NCI-H128 (cell line): Measurements from ENCODE around the gene BCR.

Experiments
- DNase-seq: peaks from one replicate; lab custom pipeline; 2025; ENCODE audit not compliant: unreplicated experiment; lab: John Stamatoyannopoulos, UW

The BCR gene

DNA sequence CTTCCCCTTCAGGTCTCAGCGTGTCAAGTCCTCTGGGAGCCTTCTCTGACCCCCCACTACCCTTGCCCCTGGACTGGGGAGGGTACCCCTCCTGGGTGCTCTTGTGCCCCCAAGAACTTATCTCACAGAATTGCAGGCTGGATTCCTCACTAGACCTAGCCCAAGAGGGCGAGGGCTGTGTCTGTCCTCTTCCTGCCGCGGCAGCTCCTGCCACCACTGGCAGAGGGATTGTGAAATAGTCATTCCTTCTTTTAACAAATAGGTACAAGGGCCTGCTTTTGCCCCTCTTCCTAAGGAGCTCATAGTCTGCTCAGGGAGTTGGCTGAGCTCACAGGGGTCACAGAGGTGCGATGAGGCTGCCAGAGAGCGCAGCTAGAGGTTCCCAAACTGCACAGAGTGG, 29.5 kb upstream of the BCR start:
- DNase-seq: no peak

DNA sequence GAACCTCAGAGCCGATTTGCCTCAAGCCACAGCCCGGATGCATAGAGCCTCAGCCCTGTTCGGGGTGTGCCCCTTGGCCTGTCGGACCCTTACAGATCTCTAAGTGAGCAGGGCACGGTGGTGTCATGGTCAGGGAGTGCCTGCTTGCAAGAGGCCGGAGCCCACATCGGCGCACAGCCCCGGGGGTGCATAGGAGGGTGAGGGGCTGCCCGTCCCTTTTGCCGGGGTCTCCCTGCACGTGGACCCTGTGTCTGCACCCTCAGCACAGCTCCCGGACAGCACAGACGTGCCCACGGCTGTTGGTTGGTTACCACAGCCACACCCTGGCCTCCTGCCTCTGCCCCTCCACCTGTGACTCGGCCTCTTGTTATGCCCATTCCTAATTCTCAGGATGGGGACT, 28.5 kb upstream of the BCR start:
- no peak for DNase-seq

DNA sequence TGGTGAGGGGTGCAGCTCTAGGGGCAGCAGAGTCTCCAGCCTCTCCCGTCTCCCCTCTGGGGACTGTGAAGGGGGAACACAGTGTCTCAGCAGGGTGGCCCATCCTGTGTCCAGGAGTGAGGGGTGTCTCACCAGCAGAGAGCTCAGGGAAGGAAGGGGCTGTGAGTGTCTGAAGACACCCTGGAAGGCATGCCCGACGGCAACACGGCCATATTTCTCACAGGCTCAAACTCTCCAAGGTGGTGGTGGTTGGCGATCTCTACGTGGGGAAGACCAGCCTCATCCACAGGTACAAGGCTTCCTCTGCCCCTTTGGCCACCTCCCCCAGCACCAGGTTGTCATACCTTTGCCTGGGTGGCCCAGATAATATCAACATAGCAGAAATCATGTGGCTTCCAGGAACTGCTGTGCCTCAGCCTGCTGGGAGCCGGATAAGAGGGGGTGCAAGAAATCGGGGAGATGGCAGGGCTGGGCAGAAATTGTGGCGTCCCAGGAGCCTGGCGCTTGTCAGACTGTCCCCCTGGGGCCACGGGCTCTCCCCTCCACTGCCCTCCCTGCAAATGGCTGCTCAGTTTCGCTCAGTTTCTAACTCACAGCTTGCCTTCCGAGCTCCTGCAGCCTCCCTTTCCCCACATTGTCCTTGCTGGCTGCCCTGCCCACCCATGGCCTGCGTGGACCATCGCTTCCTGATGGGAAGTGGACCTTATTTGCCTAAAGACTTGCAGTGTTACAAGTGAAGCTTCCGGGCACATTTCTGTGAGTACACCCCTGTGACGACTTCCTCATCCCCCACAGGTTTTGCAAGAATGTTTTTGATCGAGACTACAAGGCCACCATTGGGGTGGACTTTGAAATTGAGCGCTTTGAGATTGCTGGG, 27.8 kb upstream of the BCR start:
- DNase-seq: no peak

DNA sequence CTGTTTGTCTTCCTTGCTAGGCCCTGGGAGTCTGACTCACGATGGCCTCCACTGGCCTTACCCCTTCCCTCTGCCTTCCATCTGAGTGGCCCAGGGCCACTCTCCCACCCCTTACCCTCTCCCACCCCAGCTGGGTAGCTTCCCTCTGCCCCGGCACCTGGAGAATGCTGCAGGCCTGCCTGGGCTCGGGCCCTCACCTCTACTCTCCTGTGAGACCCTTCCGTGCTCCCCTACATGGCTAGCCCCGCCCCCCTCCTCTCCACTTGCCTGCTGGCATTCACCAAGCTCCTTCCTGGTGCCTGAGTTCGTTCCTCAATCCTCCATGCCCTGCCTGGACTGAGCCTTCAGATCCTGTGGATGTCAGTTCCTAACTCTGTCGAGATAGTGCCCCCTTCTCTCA, 26.3 kb upstream of the BCR start:
- no peak for DNase-seq

DNA sequence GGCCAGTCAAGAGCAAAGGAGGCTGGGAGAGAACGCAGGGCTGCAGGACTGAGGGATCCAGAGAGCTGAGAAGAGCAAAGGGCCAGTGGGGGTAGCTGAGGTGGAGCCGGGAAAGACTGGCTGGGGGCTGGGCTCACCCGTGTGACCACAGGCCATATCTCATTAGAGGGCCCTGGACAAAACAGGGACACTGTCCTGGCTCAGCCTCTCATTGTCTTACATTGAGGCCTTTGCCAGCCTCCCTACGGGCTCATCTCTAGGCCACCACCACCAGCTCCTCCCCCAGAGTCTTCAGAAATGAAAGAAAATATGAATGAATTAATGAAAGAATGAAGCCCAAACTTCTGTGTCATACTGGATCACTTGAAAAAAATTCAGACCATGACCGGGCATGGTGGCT, 25.8 kb upstream of the BCR start:
- no peak for DNase-seq

DNA sequence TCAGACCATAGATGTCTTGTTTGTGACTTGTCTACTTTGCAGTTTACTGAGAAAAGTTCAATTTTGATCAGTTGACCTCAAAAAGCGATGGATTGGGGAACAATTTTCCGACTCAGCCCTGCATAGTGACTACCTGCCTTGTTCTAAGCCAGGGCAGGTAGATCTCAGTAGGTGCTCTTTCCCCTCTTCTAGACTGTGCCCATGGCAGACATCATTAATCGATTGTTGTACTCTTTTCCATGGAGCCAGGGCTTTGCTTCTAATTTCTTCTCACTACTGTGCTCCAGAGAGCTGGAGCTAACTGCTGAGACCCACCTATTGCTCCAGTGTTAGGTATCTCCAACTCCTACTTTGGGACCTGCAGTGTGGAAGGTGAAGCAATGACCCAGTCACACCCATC, 25.2 kb upstream of the BCR start:
- DNase-seq: no peak

DNA sequence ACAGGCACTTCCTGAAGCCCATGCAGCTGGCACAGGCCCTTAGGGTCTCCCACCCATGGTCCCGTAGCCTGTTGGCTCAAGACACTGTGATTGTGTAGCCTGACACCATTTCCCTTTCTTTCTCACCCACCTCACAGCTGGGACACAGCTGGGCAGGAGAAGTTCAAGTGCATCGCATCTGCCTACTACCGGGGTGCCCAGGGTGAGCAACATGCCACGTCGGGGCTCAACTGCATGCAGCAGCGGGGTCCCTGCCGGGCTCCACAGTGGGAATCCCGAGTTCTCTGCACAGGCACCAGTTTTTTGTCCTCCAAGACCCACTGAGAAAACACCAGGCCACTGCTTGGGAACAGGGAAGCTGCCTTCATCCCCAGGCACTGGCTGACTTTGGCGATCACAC, 24.5 kb upstream of the BCR start:
- no peak for DNase-seq

DNA sequence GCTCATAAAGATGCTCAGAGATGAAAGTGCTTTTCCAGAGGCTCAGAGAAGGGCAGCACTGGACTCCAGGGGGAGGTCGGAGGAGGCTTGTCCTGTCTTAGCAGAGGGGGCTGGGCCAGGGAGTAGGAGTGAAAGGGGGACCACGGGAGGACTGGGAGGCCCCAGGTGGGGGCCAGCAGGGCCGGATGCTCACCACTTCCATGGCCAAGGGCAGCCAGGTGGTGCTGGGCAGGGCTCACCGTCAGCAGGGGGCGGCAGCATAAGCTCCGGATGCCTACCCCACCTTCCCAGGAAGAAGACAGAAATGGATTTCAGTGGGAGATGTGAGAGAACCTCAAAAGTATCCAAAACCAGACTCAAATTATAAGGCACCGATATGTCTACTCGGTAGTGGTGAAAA, 24.0 kb upstream of the BCR start:
- DNase-seq: no peak

DNA sequence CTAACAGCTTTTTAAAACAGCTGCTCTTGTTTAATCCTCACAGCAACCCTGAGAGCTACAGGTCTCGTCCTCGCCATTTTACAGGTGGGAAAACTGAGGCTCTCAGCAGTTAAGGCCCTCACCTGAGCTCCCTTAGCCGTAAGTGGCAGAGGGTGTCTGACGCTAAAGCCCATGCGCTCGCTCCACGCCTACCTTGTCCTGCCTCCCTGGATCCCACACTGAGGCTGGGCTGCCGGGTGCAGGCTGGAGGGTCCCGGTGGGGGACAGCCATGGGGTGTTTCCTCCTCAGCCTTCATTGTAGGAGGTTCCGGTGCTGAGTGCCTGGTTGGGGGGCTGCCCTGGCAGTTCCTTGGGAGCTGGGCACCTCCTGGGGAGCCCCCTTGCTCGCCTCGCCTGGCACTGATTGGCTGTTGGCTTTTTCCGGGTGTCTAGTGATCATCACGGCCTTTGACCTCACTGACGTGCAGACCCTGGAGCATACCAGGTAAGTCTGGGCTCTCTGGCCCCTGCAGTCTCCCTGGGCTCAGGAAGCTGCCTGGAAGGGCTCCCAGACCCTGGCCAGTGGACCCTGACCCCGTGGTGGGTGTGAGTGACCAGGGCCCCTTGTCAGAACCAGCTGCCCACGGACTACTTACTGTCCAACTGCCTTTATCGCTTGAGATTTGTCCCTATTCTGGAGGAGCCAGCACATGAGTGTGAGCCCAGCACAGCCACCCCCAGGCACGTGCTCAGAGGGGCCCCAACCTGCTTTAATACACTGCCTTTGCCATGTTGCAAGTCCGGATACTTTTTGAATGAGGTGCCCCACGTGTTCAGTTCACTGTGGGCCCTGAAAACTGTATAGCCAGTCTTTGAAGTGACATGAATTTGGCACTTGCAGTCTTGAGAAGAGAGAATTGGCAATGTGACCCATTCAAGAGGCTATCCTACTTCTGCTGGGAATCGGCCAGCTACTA, 22.5 kb upstream of the BCR start:
- DNase-seq: no peak

DNA sequence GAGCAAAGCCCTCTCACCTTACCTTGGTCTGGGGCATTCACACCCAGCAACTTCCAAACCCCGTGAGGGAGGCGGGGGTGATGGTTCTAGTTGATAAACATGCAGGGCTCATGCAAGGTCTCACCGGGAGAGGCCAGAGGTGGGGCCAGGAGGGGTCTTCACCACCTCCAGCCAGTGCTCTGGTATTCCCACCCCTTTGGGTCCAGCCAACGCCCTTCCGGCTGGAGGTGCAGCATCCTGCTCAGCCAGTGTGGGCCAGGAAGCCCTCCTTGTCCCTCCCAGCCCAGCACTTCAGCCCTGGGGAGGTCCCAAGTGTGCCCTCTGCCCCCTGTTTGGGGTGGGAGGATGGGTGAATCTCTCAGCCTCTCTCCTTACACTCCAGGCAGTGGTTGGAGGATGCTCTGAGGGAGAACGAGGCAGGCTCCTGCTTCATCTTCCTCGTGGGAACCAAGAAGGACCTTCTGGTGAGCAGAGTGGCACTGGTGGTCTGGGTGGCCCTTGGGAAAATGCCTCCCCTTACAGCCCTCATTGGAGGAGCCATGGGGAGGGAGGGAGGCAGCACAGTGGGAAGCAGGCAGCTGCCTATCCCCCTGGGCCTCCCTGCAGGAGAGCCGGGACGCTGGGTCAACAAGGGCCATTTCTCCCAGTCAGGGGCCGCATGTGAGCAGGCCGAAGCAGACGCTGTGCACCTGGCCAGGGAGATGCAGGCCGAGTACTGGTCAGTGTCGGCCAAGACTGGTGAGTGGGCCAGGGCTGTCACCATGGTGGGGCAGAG, 21.6 kb upstream of the BCR start:
- no peak for DNase-seq

DNA sequence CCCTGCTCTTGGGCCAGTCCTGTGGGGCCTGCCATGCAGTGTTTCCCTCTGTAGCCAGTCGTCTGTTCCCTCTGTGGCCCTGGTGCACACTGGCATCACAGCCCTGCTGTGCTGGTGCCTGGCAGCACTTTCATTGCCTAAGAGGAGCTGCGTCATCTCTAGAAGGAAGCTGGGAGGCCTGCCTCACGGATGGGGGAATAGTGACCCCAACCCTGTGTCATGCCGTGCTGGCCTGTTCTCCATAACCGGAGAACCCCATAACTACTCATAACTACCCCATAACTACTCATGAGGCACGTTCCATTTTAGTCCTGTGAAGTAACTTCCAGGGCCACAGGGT, 21.0 kb upstream of the BCR start:
- no peak for DNase-seq

DNA sequence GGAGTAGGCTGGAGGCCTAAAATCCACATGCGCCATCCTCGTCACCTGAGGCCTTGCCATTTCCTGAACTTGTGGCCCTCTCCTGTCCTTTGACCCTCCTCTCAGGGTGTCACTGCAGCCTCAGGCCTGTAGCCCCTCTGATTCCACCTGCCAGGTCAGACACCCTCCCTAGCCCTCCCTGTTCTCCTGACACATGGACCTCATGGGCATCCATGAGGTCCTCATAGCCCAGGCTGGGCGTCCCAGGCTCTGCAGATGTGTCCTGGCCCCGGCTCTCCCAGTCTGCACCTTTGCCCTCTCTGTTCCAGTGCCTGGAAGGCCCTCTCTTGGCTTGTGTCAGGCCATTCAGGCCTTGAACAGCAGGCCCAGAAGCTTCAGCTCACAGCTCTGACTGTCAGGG, 19.3 kb upstream of the BCR start:
- DNase-seq: no peak

DNA sequence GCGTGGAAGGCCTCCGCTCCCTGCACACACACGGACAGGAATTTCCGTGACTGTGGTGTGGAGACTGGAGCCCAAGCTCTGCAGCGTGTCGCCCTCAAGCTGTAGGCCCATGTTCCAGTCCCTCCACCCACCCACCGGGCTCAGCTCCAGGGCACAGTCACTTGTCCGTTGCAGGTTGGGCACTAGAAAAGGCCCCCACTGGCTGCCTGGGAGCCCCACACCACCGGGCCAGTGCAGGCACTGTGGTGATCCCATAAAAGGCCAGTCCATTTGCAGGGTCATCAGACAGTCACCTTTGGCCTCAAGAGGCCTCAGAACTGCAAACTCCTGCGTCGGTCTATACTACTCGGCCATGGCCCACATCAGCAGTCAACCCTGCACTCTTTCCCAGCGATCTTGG, 18.7 kb upstream of the BCR start:
- no peak for DNase-seq

DNA sequence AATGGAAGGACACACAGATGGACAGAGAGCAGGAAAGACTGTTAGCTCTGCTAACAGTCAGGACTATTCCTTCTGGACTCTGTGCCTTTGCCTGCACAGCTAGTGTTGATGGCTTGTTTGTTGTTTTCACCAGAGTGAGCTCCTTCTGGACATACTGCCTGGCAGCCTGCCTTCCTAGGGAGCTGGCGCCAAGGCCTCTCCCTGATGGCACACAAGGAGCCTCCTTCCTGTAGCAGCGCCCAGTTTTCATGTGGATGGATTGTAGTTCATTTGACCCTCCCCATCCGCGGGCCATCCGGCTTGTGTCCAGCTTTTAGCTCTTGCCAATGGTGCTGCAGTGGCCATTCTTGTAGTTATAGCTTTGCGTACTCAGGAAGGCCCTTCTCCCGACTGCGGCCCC, 16.6 kb upstream of the BCR start:
- no peak for DNase-seq

DNA sequence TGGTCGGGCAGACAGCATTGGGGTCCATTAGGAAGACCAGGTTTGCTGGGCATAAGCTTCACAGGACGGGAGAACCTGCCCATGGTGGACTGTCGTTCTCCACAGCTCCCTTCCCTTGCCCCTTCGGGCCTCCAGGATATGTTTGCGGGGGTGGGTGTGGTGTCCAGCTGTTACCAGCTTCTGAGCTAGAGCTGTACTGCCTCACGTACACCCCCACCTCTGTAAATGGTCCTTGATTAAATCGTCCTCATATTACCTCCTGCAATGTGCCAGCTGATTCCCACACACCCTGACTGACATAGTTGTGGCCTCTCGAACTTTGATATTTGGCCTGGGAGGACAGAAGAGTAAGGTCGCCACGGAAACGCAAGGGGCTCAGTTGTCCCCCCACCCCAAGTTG, 16.2 kb upstream of the BCR start:
- no peak for DNase-seq

DNA sequence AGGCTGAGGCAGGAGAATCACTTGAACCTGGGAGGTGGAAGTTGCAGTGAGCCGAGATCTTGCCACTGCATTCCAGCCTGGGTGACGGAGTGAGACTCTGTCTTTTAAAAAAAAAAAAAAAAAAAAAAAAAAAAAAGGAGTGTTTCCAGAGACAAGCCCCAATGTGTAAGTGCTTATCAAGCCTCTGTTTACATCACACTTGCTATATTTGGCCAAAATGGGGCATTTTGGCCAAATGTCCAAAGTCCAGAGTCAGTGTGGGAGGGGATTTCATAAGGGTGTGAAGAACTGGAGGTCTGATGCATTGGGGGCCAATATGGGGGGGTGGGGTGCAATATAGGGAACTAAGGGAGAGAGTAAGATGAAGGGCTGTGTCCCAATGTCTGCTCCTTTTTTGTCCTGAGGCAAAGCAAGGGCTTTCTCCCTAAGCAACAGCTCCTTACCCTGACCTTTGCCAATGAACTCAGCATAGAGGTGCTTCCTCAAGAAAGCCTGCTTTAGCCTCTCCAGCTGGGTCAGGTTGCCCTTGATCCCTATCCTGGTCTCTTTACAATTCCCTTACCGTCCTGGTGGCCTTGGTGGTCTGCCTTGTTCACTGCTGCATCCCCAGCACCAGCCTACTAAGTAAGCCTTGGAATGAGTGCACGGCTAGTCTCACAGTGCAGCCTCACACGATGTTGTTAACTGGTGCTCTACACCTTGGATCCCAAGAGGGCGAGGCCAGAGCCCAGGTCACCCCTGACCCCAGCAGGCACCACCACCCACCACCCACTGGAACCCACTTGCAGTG, 14.1 kb upstream of the BCR start:
- DNase-seq: no peak

DNA sequence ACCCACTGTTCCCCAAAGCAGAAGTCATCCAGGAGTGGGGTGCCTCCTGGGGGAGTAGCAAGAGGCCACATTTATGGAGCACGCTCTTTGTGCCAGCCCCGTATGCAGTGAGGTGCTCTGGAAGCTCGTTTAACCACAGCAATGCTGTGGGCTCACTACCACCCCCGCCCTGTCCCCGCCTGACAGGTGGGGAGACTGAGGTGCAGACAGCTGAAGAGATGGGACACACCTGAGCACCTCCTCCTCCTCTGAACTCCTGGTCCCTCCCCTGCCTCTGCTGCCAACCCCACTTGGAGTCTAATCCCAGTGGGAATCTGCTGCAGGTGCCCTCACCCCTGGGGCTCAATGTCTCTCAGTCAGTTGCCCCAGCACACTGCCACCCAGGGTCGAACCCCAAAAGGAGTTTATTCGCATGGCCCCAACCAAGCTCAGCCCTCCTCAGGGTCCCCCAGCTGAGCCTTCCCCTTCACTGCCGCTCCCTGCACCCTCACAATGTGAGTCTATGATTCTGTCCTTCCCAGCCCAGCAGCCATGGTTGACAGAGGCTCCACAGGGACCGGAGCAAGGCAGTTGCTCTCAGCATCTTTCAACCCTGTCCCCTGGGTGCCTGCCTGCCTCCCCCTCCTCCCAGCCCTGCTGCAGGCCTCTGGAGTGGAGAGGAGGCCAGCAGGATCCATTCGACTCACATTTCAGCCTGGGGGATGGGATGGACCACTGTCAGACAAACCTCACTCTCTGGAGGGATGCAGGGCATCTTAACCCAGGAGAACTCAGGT, 13.3 kb upstream of the BCR start:
- no peak for DNase-seq

DNA sequence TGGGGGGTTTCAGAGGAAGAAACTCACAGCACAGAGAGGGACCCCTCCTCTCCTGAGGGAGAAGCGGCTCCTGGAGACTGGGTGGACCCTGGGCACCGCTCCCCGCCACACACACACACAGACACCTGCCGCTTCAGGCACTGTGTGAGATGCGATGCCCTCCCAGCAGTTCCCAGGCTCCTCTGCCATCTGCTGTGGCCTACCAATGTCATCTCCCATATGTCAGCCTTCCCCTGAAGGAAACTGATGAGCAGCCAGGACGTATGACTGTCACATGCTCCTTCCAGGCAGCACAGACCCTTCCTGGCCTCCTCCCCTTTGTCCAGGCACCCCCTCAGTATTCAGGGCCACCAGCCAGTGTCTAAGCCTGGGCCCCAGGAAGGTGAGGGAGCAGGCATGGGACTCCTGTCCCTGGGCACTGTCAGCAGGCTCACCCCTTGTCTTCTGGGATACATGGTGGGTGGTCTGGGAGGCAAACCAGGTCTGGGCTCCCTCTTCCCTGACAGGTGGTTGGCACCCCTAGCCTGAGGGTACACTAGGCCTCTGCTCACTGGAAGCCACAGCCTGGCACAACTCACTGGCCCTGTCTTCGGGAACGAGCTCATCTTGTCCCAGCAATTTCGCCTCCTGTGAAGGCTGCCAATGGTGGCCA, 11.8 kb upstream of the BCR start:
- DNase-seq: no peak

DNA sequence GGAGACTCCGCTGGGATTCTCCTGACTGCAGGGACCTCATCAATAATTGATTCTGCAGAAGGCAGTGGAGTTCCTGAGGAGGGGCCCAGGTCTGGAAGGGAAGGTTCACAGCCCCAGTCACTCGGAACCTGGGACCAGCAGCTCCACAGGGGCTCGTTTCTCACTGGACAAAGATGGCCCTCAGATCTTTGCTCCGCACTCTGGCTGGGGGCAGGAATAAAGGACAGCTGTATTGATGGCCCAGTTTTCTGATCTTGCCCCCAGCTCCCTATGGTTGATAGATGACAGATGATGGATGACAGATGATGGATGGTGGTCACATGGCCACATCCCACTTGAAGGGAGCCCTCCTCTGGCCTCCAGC, 11.3 kb upstream of the BCR start:
- no peak for DNase-seq
